Neuronal stem cell (in vitro differentiated cells): ENCODE results near the gene C15orf62.

Experiments used
- DNase-seq: peaks from one replicate; pipeline ENCODE4 v3.0.0-alpha.2; 2013; ENCODE audit warnings: low spot score
- H2AFZ ChIP-seq: one replicate; pipeline ENCODE4 v1.6.1; 2013; ENCODE audit warnings: mild to moderate bottlenecking, low read length, inconsistent platforms
- H2AK5ac ChIP-seq: 2 replicates; pipeline ENCODE4 v1.6.1; 2013; ENCODE audit warnings: low read depth, mild to moderate bottlenecking, inconsistent platforms, low read length, moderate library complexity, mixed read lengths
- H2BK120ac ChIP-seq: 2 replicates; pipeline ENCODE4 v1.6.1; 2013; ENCODE audit warnings: low read depth, mild to moderate bottlenecking, inconsistent platforms, low read length, moderate library complexity, mixed read lengths
- H2BK12ac ChIP-seq: one replicate; pipeline ENCODE4 v1.6.1; 2013; ENCODE audit warnings: low read length, inconsistent platforms
- H2BK15ac ChIP-seq: 2 replicates; pipeline ENCODE4 v1.6.1; 2013; ENCODE audit warnings: mild to moderate bottlenecking, low read length, inconsistent platforms, mixed read lengths
- H2BK5ac ChIP-seq: one replicate; pipeline ENCODE4 v1.6.1; 2013; ENCODE audit warnings: inconsistent platforms, mild to moderate bottlenecking, low read length, moderate library complexity
- H3K14ac ChIP-seq: one replicate; pipeline ENCODE4 v1.6.1; 2013; ENCODE audit warnings: low read length, inconsistent platforms
- H3K18ac ChIP-seq: 2 replicates; pipeline ENCODE4 v1.6.1; 2013; ENCODE audit warnings: low read length, inconsistent platforms
- H3K23ac ChIP-seq: 2 replicates; pipeline ENCODE4 v1.6.1; 2013; ENCODE audit warnings: low read depth, mild to moderate bottlenecking, mixed read lengths, low read length, inconsistent platforms; ENCODE audit not compliant: poor library complexity
- H3K27ac ChIP-seq: replicated peaks from 3 replicates; pipeline ENCODE4 v1.5.1; 2013; ENCODE audit warnings: low read length, inconsistent platforms
- H3K27me3 ChIP-seq, 3 experiments: 2 replicates each; pipeline ENCODE4 v1.6.1; 2013; ENCODE audit warnings: low read length in 3 of 3, mild to moderate bottlenecking in 2 of 3, inconsistent platforms in 1 of 3, low read depth in 1 of 3, mixed read lengths in 1 of 3, moderate library complexity in 1 of 3; ENCODE audit not compliant: control insufficient read depth in 3 of 3, insufficient read depth in 3 of 3
- H3K36me3 ChIP-seq, 2 donors: replicated peaks in 1 of 2; 2 replicates each; pipeline ENCODE4 v1.6.1; 2013; ENCODE audit warnings: low read length in 2 of 2; ENCODE audit not compliant: control insufficient read depth in 2 of 2, insufficient read depth in 2 of 2
- H3K4ac ChIP-seq: 2 replicates; pipeline ENCODE4 v1.6.1; 2013; ENCODE audit warnings: inconsistent platforms, mild to moderate bottlenecking, low read length, moderate library complexity
- H3K4me1 ChIP-seq, 2 donors: 1 replicate in 1 of 2; 2 replicates in 1 of 2; pipeline ENCODE4 v1.6.1; 2013; ENCODE audit warnings: low read length in 2 of 2, low read depth in 1 of 2; ENCODE audit not compliant: control insufficient read depth in 2 of 2, insufficient read depth in 1 of 2
- H3K4me2 ChIP-seq: one replicate; pipeline ENCODE4 v1.6.1; 2013; ENCODE audit warnings: mild to moderate bottlenecking, low read length, inconsistent platforms; ENCODE audit not compliant: insufficient read depth, poor library complexity, severe bottlenecking
- H3K4me3 ChIP-seq, 2 donors: 2 replicates each; pipeline ENCODE4 v1.5.1; 2013; ENCODE audit warnings: low read length in 2 of 2, mild to moderate bottlenecking in 2 of 2, inconsistent platforms in 1 of 2, moderate library complexity in 1 of 2
- H3K79me1 ChIP-seq: one replicate; pipeline ENCODE4 v1.6.1; 2013; ENCODE audit warnings: low read depth, mild to moderate bottlenecking, inconsistent platforms, low read length, moderate library complexity
- H3K9ac ChIP-seq: one replicate; pipeline ENCODE4 v1.6.1; 2013; ENCODE audit warnings: mild to moderate bottlenecking, low read depth, low read length, inconsistent platforms; ENCODE audit not compliant: poor library complexity
- H3K9me3 ChIP-seq, 2 donors: replicated peaks in 1 of 2; 2 replicates each; pipeline versions ENCODE3 to v1.6.1; 2013; ENCODE audit warnings: low read length in 2 of 2, mild to moderate bottlenecking in 2 of 2, inconsistent platforms in 1 of 2, low read depth in 1 of 2, mixed read lengths in 1 of 2, moderate library complexity in 1 of 2; ENCODE audit not compliant: control insufficient read depth in 2 of 2, insufficient read depth in 1 of 2
- H4K8ac ChIP-seq: one replicate; pipeline ENCODE4 v1.6.1; 2013; ENCODE audit warnings: low read depth, mild to moderate bottlenecking, inconsistent platforms, low read length, moderate library complexity
- H4K91ac ChIP-seq: one replicate; pipeline ENCODE4 v1.6.1; 2013; ENCODE audit warnings: low read length, low read depth, mild to moderate bottlenecking, inconsistent platforms; ENCODE audit not compliant: poor library complexity
- WGBS, 2 donors: extraction: QIAGEN DNeasy Blood & Tissue Kit; methylation state at CpG; one replicate each; pipeline ENCODE4 v1.1.7; 2013; ENCODE audit warnings: missing lambda C conversion rate in 2 of 2, mixed read lengths in 1 of 2; ENCODE audit not compliant: insufficient read length in 2 of 2, insufficient replicate concordance in 1 of 2; ENCODE audit errors: extremely low coverage in 2 of 2; 5-methylcytosine and 5-hydroxymethylcytosine counted together

The C15orf62 gene

DNA sequence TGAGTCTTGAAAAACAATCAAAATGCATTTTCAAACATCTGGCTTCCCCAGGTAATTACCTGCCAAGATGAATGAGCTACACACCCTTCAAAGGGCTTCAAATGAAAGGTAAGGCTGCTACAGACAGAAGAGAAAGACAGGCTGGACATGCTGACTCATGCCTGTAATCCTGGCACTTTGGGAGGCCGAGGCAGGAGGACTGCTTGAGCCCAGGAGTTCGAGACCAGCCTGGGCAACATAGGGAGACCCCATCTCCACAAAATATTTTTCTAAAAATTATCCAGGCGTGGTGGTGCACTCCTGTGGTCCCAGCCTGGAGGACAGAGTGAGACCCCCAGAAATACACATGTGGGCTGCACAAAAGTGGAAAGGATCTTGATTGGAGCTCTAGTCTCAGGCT lies 22.6 kb downstream of the C15orf62 start:
- no peak for DNase-seq
- H3K79me1 ChIP-seq = peaks cover 1% of the 10 kb centered on the region
- H2AFZ ChIP-seq = no peak overlapping the region
- H3K23ac ChIP-seq = no peak overlapping the region
- no peak overlapping the region for H4K91ac ChIP-seq
- H4K8ac ChIP-seq = no peak overlapping the region
- H2AK5ac ChIP-seq = no peak overlapping the region
- H3K4me1 ChIP-seq = peaks cover 0 to 2% of the 10 kb centered on the region in 2 donors
- no peak overlapping the region for H2BK120ac ChIP-seq
- H3K4me2 ChIP-seq = no peak overlapping the region
- H2BK5ac ChIP-seq = no peak overlapping the region
- H3K4me3 ChIP-seq = no peak overlapping the region
- peaks cover 0 to 12% of the 10 kb centered on the region in 2 donors for H3K36me3 ChIP-seq
- no peak overlapping the region for H3K27ac ChIP-seq
- no peak overlapping the region for H2BK12ac ChIP-seq
- no peaks in the 10 kb centered on the region for H3K9me3 ChIP-seq
- H3K18ac ChIP-seq = no peak overlapping the region
- no peaks in the 10 kb centered on the region for H3K27me3 ChIP-seq
- H2BK15ac ChIP-seq = no peak overlapping the region
- H3K4ac ChIP-seq = no peak overlapping the region
- H3K9ac ChIP-seq = no peak overlapping the region
- H3K14ac ChIP-seq = no peak overlapping the region
- no CpG with 5 or more reads among the region's 3 CpGs for WGBS, 2 donors

DNA sequence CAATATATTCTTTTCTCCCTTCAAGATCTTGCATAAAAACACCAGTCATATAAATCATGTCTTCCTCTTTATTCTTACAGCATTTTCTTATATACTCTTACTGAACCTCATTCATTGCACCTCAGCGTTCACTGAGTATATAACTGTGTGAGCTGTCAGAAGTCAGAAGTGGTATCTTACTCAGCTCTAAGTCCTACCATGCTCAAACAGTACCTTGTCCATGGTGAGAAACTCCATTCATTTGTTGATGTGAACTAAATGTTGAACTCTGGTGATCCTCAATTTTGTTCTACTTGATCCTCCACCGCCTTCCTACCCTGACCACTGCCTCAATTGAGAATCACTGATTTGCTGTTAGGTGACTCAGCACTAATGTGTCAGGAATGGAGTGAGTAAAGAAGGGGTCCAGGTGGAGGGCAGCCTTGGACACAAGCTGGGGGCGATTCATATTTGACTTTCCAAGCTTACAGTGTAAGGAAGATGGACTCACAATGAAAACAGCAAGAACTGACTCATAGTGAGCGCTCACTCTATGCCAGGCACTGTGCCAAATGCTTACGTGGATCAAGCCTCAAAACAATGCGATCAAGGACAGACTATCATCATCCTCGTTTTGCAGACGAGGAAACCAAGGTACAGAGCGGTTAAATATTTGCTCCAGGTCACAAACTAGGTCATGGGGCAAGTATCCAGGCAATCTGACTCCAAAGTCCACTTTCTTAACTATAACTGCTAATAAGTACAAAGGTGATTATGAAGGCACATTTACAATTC lies 23.6 kb downstream of the C15orf62 start:
- no peak overlapping the region for H3K14ac ChIP-seq
- no peak overlapping the region for H2AK5ac ChIP-seq
- no peaks in the 10 kb centered on the region for H3K27me3 ChIP-seq
- H3K79me1 ChIP-seq = no peaks in the 10 kb centered on the region
- H3K36me3 ChIP-seq = peaks cover 0 to 12% of the 10 kb centered on the region in 2 donors
- no peak overlapping the region for H2BK5ac ChIP-seq
- H4K91ac ChIP-seq = no peak overlapping the region
- H3K9ac ChIP-seq = no peak overlapping the region
- no peak overlapping the region for H3K18ac ChIP-seq
- DNase-seq = no peak
- no peak overlapping the region for H2BK120ac ChIP-seq
- peaks cover under 1 to 4% of the 10 kb centered on the region in 2 donors for H3K4me1 ChIP-seq
- no peak overlapping the region for H3K4me2 ChIP-seq
- H3K4ac ChIP-seq = no peak overlapping the region
- no peak overlapping the region for H3K4me3 ChIP-seq
- H3K27ac ChIP-seq = no peak overlapping the region
- no CpG with 5 or more reads among the region's 9 CpGs for WGBS, 2 donors
- H2BK15ac ChIP-seq = no peak overlapping the region
- H2AFZ ChIP-seq = no peak overlapping the region
- H3K23ac ChIP-seq = no peak overlapping the region
- H3K9me3 ChIP-seq = no peaks in the 10 kb centered on the region
- H4K8ac ChIP-seq = no peak overlapping the region
- H2BK12ac ChIP-seq = no peak overlapping the region

DNA sequence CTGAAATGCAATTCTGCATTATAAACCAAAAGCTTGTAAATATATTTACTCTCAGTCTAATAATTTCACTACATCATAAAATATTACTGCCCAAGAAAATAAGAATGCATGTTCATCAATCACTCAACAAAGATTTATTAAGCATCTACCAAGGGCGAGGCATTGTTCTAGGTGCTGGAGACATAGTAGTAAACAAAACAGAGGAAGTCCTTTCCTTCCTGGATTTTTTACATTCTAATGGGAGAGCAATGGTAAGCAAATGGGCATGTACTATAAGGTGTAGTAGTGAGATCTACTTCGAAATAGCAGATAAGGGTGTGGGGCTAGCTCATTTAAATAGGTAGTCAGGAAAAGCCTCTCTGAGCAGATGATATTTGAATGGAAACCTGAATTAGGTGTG lies 26.3 kb downstream of the C15orf62 start:
- no peak overlapping the region for H2AK5ac ChIP-seq
- H4K8ac ChIP-seq = no peak overlapping the region
- no peak for DNase-seq
- no peak overlapping the region for H2BK15ac ChIP-seq
- H3K18ac ChIP-seq = no peak overlapping the region
- H3K4ac ChIP-seq = no peak overlapping the region
- no peak overlapping the region for H2BK120ac ChIP-seq
- peaks cover 0 to 8% of the 10 kb centered on the region in 2 donors for H3K36me3 ChIP-seq
- no peaks in the 10 kb centered on the region for H3K79me1 ChIP-seq
- no peak overlapping the region for H4K91ac ChIP-seq
- no peak overlapping the region for H2BK5ac ChIP-seq
- H3K4me3 ChIP-seq = no peak overlapping the region
- no peak overlapping the region for H3K9ac ChIP-seq
- no peak overlapping the region for H2BK12ac ChIP-seq
- H3K14ac ChIP-seq = no peak overlapping the region
- H2AFZ ChIP-seq = no peak overlapping the region
- no peak overlapping the region for H3K27ac ChIP-seq
- WGBS, 2 donors = no CpG with 5 or more reads among the region's 2 CpGs
- H3K4me2 ChIP-seq = no peak overlapping the region
- H3K4me1 ChIP-seq = peaks cover 2 to 10% of the 10 kb centered on the region in 2 donors
- no peaks in the 10 kb centered on the region for H3K27me3 ChIP-seq
- no peak overlapping the region for H3K23ac ChIP-seq
- H3K9me3 ChIP-seq = no peaks in the 10 kb centered on the region

DNA sequence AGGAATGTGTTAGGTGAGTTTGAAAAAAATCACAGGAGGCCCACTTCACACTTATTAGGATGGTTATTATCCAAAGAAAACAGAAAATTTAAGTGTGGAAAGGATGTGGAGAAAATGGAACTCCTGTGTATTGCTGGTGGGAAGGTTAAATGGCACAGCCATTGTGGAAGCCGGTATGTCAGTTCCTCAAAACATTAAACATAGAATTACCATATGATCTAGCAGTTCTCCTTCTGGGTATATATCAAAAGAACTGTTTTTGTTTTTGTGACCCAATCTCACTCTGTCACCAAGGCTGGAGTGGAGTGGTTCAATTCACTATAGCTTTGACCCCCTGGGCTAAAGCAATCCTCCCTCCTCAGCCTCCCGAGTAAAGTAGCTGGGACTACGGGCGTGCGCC lies 26.7 kb downstream of the C15orf62 start:
- Histone ChIP-seq H3K79me1 (no peaks in the 10 kb centered on the region), H2BK15ac (no peak overlapping the region), H2BK120ac (no peak overlapping the region), H3K9me3 (no peaks in the 10 kb centered on the region), H3K4ac (no peak overlapping the region), H3K18ac (no peak overlapping the region), H3K4me3 (no peak overlapping the region), H2BK5ac (no peak overlapping the region), H4K8ac (no peak overlapping the region), H2BK12ac (no peak overlapping the region), H2AK5ac (no peak overlapping the region), H3K23ac (no peak overlapping the region), H3K9ac (no peak overlapping the region), H3K27me3 (no peaks in the 10 kb centered on the region), H4K91ac (no peak overlapping the region), H3K36me3 (peaks cover 0 to 11% of the 10 kb centered on the region in 2 donors), H2AFZ (no peak overlapping the region), H3K4me2 (no peak overlapping the region), H3K4me1 (peaks cover 2 to 10% of the 10 kb centered on the region in 2 donors), H3K27ac (no peak overlapping the region), H3K14ac (no peak overlapping the region)
- no peak for DNase-seq
- no CpG with 5 or more reads among the region's 5 CpGs for WGBS, 2 donors
